ENCODE measurements around the gene TUBB3. TPM values are rescaled to one million over a fixed set of nuclear protein-coding genes. Genes with fewer than 3 reads are reported as not detected.

The TUBB3 gene
- total and polyA plus RNA-seq, 2 of the 8 experiments (the other 6 are each of a cell fraction or from before 2014, with no cell fraction given) = 275 to 393 TPM

DNA sequence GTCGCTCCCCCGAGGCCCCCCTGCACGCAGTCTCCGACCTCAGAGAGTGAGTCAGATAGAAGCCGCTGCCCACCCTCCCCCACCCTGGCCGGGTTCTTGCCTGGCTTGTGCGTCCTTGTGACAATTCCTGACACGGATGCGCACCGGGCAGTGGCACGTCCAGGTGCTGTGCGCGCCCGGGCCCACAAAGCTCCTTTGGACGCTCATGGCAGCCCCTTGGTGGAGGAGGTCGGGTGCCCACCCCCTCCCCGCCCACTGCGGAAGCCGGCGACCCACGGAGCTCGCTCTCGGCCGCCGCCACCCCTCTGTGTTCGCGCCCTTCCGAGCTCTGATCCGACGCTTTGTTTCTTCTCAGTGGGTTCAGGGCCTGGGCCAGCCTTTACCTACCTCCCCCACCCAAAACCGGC lies 662 bp upstream of the TUBB3 start (continued):
- TF ChIP-seq TAF7 (optimal IDR thresholded peaks at IDR 0.05; ENCODE audit: borderline replicate concordance, low read depth, low read length) (peak; percentile 10), KDM4A (IDR thresholded peaks at IDR 0.05; ENCODE audit: low read depth, low read length, severe bottlenecking) (no peak), SP1 (IDR thresholded peaks at IDR 0.05; ENCODE audit: low read depth, low read length) (no peak), JUND (IDR thresholded peaks at IDR 0.05; ENCODE audit: low read length) (peak; percentile 43; the same call in 1 of the 2 replicates), CTBP2 (IDR thresholded peaks at IDR 0.05; ENCODE audit: borderline replicate concordance, insufficient read depth, insufficient read length, low read length) (no peak), KDM1A (IDR thresholded peaks at IDR 0.05; ENCODE audit: borderline replicate concordance, low read length) (no peak)
